GM12878 (cell line): ENCODE measurements around the gene EEF2. TPM values are rescaled to one million over a fixed set of nuclear protein-coding genes. Genes with fewer than 3 reads are reported as not detected.

ENCODE experiments used
- ATAC-seq: fragments of 200-7000 bp; cut with Tn5 transposase; 3 replicates; pipeline ENCODE4 v1.9.1; 2020; ENCODE audit warnings: mild to moderate bottlenecking, moderate library complexity
- BruUV-seq: library from RNA; stranded (reverse); fragments of 400-500 nt; replicated peaks from 2 replicates; lab custom pipeline; 2021; lab: Mats Ljungman, UMichigan
- CTCF ChIA-PET: fragments of 300-600 bp; sonication (Branson Sonifier 250); formaldehyde crosslinking; extraction: SDS; loops from one replicate; lab custom pipeline; 2021; ENCODE audit warnings: inconsistent platforms; lab: Yijun Ruan, JAX
- POLR2A ChIA-PET: fragments of 350-600 bp; formaldehyde crosslinking; extraction: SDS; loops from one replicate; lab custom pipeline; 2021; ENCODE audit warnings: inconsistent platforms; lab: Charles Lee
- RAD21 ChIA-PET: fragments of 300-600 bp; sonication (Branson Sonifier 250); formaldehyde crosslinking; loops from one replicate; lab custom pipeline; 2023; ENCODE audit warnings: antibody characterized with exemption; ENCODE audit not compliant: unreplicated experiment; lab: Charles Lee
- SMC1A ChIA-PET: fragments of 300-600 bp; sonication (Branson Sonifier 250); formaldehyde crosslinking; loops from one replicate; lab custom pipeline; 2023; ENCODE audit not compliant: unreplicated experiment, uncharacterized antibody; lab: Charles Lee
- DNase-seq: peaks from one replicate; pipeline ENCODE4 v3.0.0-alpha.2; 2011; ENCODE audit warnings: low read depth, low spot score
- FAIRE-seq: peaks from 3 replicates; lab custom pipeline; 2011; peaks lifted over from hg19 to GRCh38; lab: Jason Lieb, UNC
- H2AFZ ChIP-seq: 2 replicates; pipeline ENCODE4 v1.6.0; 2011; ENCODE audit warnings: low read depth, low read length, control low read depth; ENCODE audit not compliant: control insufficient read depth
- H3K27ac ChIP-seq: 2 replicates; pipeline ENCODE4 v1.5.1; 2011; ENCODE audit warnings: control low read depth; ENCODE audit not compliant: control insufficient read depth, insufficient read depth
- H3K27me3 ChIP-seq, 2 experiments: replicated peaks in 1 of 2; 2 replicates each; pipeline versions ENCODE4 v1.6.0 to v1.6.1; 2011; ENCODE audit warnings: low read length in 1 of 2; ENCODE audit not compliant: control insufficient read depth in 2 of 2, insufficient read depth in 2 of 2
- H3K36me3 ChIP-seq, 2 experiments: 2 replicates each; pipeline ENCODE4 v1.5.1; 2011; ENCODE audit warnings: low read length in 1 of 2; ENCODE audit not compliant: control insufficient read depth in 2 of 2, insufficient read depth in 2 of 2
- H3K4me1 ChIP-seq: 2 replicates; pipeline ENCODE4 v1.6.1; 2011; ENCODE audit warnings: mild to moderate bottlenecking, low read length, moderate library complexity, mixed read lengths; ENCODE audit not compliant: control insufficient read depth, insufficient read depth
- H3K4me2 ChIP-seq: 2 replicates; pipeline ENCODE4 v1.6.0; 2011; ENCODE audit warnings: control low read depth; ENCODE audit not compliant: control insufficient read depth, insufficient read depth
- H3K4me3 ChIP-seq: fragments of 200-600 bp; sonication (generic); 2 replicates; pipeline ENCODE4 v1.5.1; 2016
- H3K79me2 ChIP-seq: 2 replicates; pipeline ENCODE4 v1.6.0; 2011; ENCODE audit warnings: low read length; ENCODE audit not compliant: control insufficient read depth, insufficient read depth
- H3K9ac ChIP-seq: 2 replicates; pipeline ENCODE4 v1.8.0; 2011; ENCODE audit warnings: low read length, control low read depth, mixed read lengths; ENCODE audit not compliant: control insufficient read depth, insufficient read depth
- H3K9me3 ChIP-seq: replicated peaks from 3 replicates; pipeline ENCODE4 v1.5.1; 2011; ENCODE audit warnings: mild to moderate bottlenecking, low read length; ENCODE audit not compliant: control insufficient read depth, insufficient read depth
- H4K20me1 ChIP-seq: 2 replicates; pipeline ENCODE4 v1.6.0; 2011; ENCODE audit not compliant: control insufficient read depth, insufficient read depth
- ATF7 ChIP-seq: fragments of 450-650 bp; IDR thresholded peaks from 2 replicates; pipeline ENCODE4 v1.6.1; 2016; ENCODE audit warnings: low read depth, mild to moderate bottlenecking
- BHLHE40 ChIP-seq, 2 experiments: fragments of 450-650 bp in 1 of 2; IDR thresholded peaks; 2 replicates each; pipeline ENCODE4 v1.6.1; 2011 to 2017; ENCODE audit warnings: low read depth in 2 of 2, borderline replicate concordance in 1 of 2, improper control_type of control experiment in 1 of 2, low read length in 1 of 2, mild to moderate bottlenecking in 1 of 2
- CBX5 ChIP-seq: sonication (generic); IDR thresholded peaks from 2 replicates; pipeline ENCODE4 v1.6.1; 2016; ENCODE audit warnings: low read depth, moderate library complexity, mild to moderate bottlenecking, inconsistent platforms
- CHD4 ChIP-seq: fragments of 200-600 bp; sonication (generic); IDR thresholded peaks from 2 replicates; pipeline ENCODE4 v1.6.1; 2016; ENCODE audit warnings: mild to moderate bottlenecking
- IRF5 ChIP-seq: fragments of 450-650 bp; IDR thresholded peaks from 2 replicates; pipeline ENCODE4 v1.6.1; 2017; ENCODE audit warnings: borderline replicate concordance
- NFXL1 ChIP-seq: fragments of 450-650 bp; IDR thresholded peaks from 2 replicates; pipeline ENCODE4 v1.6.1; 2017; ENCODE audit warnings: antibody characterized with exemption, mild to moderate bottlenecking, borderline replicate concordance
- NFYB ChIP-seq: IDR thresholded peaks from 2 replicates; pipeline ENCODE4 v1.6.1; 2011; ENCODE audit warnings: low read depth, mild to moderate bottlenecking, low read length, improper control_type of control experiment, moderate library complexity; ENCODE audit not compliant: insufficient read depth
- POLR2A ChIP-seq: IDR thresholded peaks from 2 replicates; pipeline ENCODE4 v1.6.1; 2011; ENCODE audit warnings: low read depth, mild to moderate bottlenecking, low read length
- RCOR1 ChIP-seq: conservative IDR thresholded peaks from 2 replicates; pipeline ENCODE4 v1.6.1; 2012; ENCODE audit warnings: low read depth, low read length, improper control_type of control experiment
- RELA ChIP-seq: fragments of 450-650 bp; IDR thresholded peaks from 2 replicates; pipeline ENCODE4 v1.8.0; 2014; ENCODE audit warnings: borderline replicate concordance; ENCODE audit not compliant: partially characterized antibody
- RELB ChIP-seq: fragments of 450-650 bp; IDR thresholded peaks from 2 replicates; pipeline ENCODE4 v1.6.1; 2017; ENCODE audit warnings: low read depth, mild to moderate bottlenecking, moderate library complexity
- RFX5 ChIP-seq: IDR thresholded peaks from 2 replicates; pipeline ENCODE4 v1.6.1; 2011; ENCODE audit warnings: low read depth, low read length, improper control_type of control experiment
- SREBF1 ChIP-seq: IDR thresholded peaks from 2 replicates; pipeline ENCODE4 v1.6.1; 2012; ENCODE audit warnings: mild to moderate bottlenecking, low read length
- STAT3 ChIP-seq: IDR thresholded peaks from 2 replicates; pipeline ENCODE4 v1.6.1; 2011; ENCODE audit warnings: low read depth, low read length, improper control_type of control experiment
- ZNF622 ChIP-seq: fragments of 450-650 bp; IDR thresholded peaks from 2 replicates; pipeline ENCODE4 v1.6.1; 2017; ENCODE audit warnings: mild to moderate bottlenecking, inconsistent platforms
- WGBS: methylation state at CpG from one replicate; pipeline ENCODE4 v1.1.6; 2016; ENCODE audit warnings: low lambda C conversion rate; ENCODE audit not compliant: insufficient replicate concordance, insufficient coverage; ENCODE audit errors: missing lambda C conversion rate; 5-methylcytosine and 5-hydroxymethylcytosine counted together
- in situ Hi-C: fragments of 300-500 bp; cut with MboI; formaldehyde crosslinking; loops from 9 replicates; pipeline ENCODE4 v1.14.3; 2018; ENCODE audit warnings: mixed read lengths
- intact Hi-C: fragments of 100-400 bp; cut with micrococcal nuclease; formaldehyde crosslinking; loops from one replicate; pipeline ENCODE4 v1.14.2; 2022; ENCODE audit not compliant: unreplicated experiment
- polyA plus RNA-seq, 11 experiments: library from polyadenylated mRNA; depleted of rRNA in 4 of 11; unstranded in 6 of 11; stranded (reverse) in 5 of 11; fragments of >200 nt; fragmentation: Nextera tagmentation in 4 of 11; fragmentation: Illumina TruSeq in 1 of 11; extraction: Ambion mirVana in 4 of 11; extraction: Trizol in 1 of 11; gene quantifications; 1 replicate in 1 of 11; 2 replicates in 10 of 11; pipeline versions ENCODE4 v1.2.1 to v1.2.3, GENCODE V29; 2011 to 2016; ENCODE audit warnings: inconsistent platforms in 2 of 11, missing spikeins in 2 of 11, low read depth in 1 of 11
- total RNA-seq, 4 experiments: library from RNA; depleted of rRNA in 3 of 4; stranded (reverse); fragments of >200 nt in 3 of 4; fragmentation: Illumina TruSeq in 1 of 4; extraction: Trizol in 1 of 4; gene quantifications; 2 replicates each; pipeline versions ENCODE4 v1.2.1 to v1.2.3, GENCODE V29; 2013 to 2021

EEF2 gene
- total and polyA plus RNA-seq, 10 of the 15 experiments (the other 5 are each of a cell fraction or from before 2014, with no cell fraction given) = 280 to 3,491 (median 1,305) TPM

GRCh38 chr19:3979674-3980352, 5.5 kb downstream of the EEF2 start (continued):
- TF ChIP-seq ZNF622 = no peak
- TF ChIP-seq RCOR1 = no peak

- ATAC-seq (no peak), FAIRE-seq (no peak), DNase-seq (no peak)
- H3K27me3 ChIP-seq = no peaks in the 10 kb centered on the region
- WGBS = 100% methylated on average over 17 of the region's 18 CpGs
- CTCF ChIA-PET = interaction anchor here (1.1 kb wide), 1 partner anchor 9 kb away, joined by 3 read pairs; no protein-coding TSS in a partner anchor
- intact Hi-C loops = no loop called here
- H3K4me2 ChIP-seq = peak overlapping the region; percentile 48; the same call in 1 of the 2 replicates
- no peak overlapping the region for H3K4me3 ChIP-seq
- RAD21 ChIA-PET = no interaction called here
- no peak overlapping the region for H3K9ac ChIP-seq
- peaks cover 7% of the 10 kb centered on the region for H3K4me1 ChIP-seq
- H4K20me1 ChIP-seq = peaks cover 51% of the 10 kb centered on the region
- SMC1A ChIA-PET = no interaction called here
- in situ Hi-C loops = no loop called here
- peaks cover 67% of the 10 kb centered on the region for H3K79me2 ChIP-seq
- no peak overlapping the region for H2AFZ ChIP-seq
- no peak for TF ChIP-seq NFXL1
- no peak for TF ChIP-seq NFYB
- TF ChIP-seq CHD4 = no peak
- TF ChIP-seq BHLHE40 (IDR thresholded peaks at IDR 0.05; ENCODE audit: borderline replicate concordance in 1 of 2, low read depth in 2 of 2, low read length in 1 of 2) = no peak
- TF ChIP-seq STAT3 = no peak
- TF ChIP-seq CBX5 = no peak
- no peak for TF ChIP-seq RELB
- TF ChIP-seq SREBF1 = no peak
- no peak for TF ChIP-seq RFX5
- no peak for TF ChIP-seq IRF5
- no peak for TF ChIP-seq ATF7
- TF ChIP-seq RELA = no peak
- TF ChIP-seq POLR2A = no peak
- no TSS peak for BruUV-seq
- H3K27ac ChIP-seq = no peak overlapping the region
- H3K9me3 ChIP-seq = no peaks in the 10 kb centered on the region
- POLR2A ChIA-PET = no interaction called here
- peaks cover 53 to 80% of the 10 kb centered on the region in 2 experiments for H3K36me3 ChIP-seq
These were observed 6.0 kb downstream of the EEF2 start for GRCh38 chr19:3979289-3979673.
